HG03066 (cell line): ENCODE data around the gene SMARCAL1.

Experiments used
- ATAC-seq: cut with Tn5 transposase; IDR thresholded peaks from one replicate; pipeline ENCODE4 v1.9.1; 2021; ENCODE audit warnings: low read depth; ENCODE audit not compliant: unreplicated experiment

SMARCAL1 gene

GRCh38 chr2:216520112-216520511, 107.8 kb downstream of the SMARCAL1 start:
- ATAC-seq = no peak

- ATAC-seq = no peak
These were observed 110.7 kb downstream of the SMARCAL1 start for GRCh38 chr2:216522892-216523502.

- ATAC-seq = no peak
These were observed 113.7 kb downstream of the SMARCAL1 start for GRCh38 chr2:216525972-216526371.

GRCh38 chr2:216526939-216527338, 114.7 kb downstream of the SMARCAL1 start:
- ATAC-seq = no peak

GRCh38 chr2:216527600-216527999, 115.3 kb downstream of the SMARCAL1 start:
- ATAC-seq = no peak

GRCh38 chr2:216532562-216532961, 120.3 kb downstream of the SMARCAL1 start:
- ATAC-seq = no peak
